ENCODE results near the gene APAF1. TPM values are rescaled to one million over a fixed set of nuclear protein-coding genes. Genes with fewer than 3 reads are reported as not detected.

APAF1 gene
- total and polyA plus RNA-seq, 2 of the 13 experiments (the other 11 are each of a cell fraction or from before 2014, with no cell fraction given): 6.0 to 13.0 TPM

DNA sequence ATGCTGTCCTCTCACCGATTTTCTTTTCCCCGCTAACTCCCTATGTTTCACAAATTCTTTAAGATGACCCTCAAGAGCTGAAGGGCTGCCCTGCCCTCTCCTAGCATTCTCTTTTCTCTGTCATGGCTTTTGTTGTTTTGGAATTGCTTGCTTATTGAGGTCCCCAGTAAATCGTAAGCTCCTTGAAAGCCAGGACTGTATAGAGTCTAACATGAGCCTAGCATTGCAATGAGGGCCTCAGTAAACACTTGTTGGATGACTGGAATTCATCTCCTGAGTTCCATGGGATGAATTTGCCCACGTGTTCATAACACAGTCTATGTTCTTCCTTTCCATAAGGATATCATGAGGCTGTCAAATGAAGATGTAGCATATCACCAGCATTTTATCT is 92.2 kb downstream of the APAF1 start (continued):
- no peak for TF ChIP-seq FIP1L1 (IDR thresholded peaks at IDR 0.05; ENCODE audit: borderline replicate concordance, insufficient read depth, low read depth, low read length)
- TF ChIP-seq ZNF749 (CRISPR knock-in tag; IDR thresholded peaks at IDR 0.05; ENCODE audit: borderline replicate concordance): no peak
- TF ChIP-seq MED8 (CRISPR knock-in tag; IDR thresholded peaks at IDR 0.05; ENCODE audit: insufficient replicate concordance): no peak
- no peak for TF ChIP-seq EED (CRISPR knock-in tag; IDR thresholded peaks at IDR 0.05)
- TF ChIP-seq KDM6A (CRISPR knock-in tag; IDR thresholded peaks at IDR 0.05; ENCODE audit: low read depth): no peak
- TF ChIP-seq, protein P1, sequence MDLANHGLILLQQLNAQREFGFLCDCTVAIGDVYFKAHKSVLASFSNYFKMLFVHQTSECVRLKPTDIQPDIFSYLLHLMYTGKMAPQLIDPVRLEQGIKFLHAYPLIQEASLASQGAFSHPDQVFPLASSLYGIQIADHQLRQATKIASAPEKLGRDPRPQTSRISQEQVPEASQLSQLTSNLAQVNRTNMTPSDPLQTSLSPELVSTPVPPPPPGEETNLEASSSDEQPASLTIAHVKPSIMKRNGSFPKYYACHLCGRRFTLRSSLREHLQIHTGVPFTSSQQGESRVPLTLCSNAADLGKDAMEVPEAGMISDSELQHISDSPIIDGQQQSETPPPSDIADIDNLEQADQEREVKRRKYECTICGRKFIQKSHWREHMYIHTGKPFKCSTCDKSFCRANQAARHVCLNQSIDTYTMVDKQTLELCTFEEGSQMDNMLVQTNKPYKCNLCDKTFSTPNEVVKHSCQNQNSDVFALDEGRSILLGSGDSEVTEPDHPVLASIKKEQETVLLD (CRISPR knock-in tag; IDR thresholded peaks at IDR 0.05; ENCODE audit: low read depth): no peak
- no peak for TF ChIP-seq SRSF4 (IDR thresholded peaks at IDR 0.05; ENCODE audit: low read depth, low read length, poor library complexity, severe bottlenecking)
- TF ChIP-seq MIXL1 (CRISPR knock-in tag; IDR thresholded peaks at IDR 0.05): no peak
- TF ChIP-seq, protein P2, sequence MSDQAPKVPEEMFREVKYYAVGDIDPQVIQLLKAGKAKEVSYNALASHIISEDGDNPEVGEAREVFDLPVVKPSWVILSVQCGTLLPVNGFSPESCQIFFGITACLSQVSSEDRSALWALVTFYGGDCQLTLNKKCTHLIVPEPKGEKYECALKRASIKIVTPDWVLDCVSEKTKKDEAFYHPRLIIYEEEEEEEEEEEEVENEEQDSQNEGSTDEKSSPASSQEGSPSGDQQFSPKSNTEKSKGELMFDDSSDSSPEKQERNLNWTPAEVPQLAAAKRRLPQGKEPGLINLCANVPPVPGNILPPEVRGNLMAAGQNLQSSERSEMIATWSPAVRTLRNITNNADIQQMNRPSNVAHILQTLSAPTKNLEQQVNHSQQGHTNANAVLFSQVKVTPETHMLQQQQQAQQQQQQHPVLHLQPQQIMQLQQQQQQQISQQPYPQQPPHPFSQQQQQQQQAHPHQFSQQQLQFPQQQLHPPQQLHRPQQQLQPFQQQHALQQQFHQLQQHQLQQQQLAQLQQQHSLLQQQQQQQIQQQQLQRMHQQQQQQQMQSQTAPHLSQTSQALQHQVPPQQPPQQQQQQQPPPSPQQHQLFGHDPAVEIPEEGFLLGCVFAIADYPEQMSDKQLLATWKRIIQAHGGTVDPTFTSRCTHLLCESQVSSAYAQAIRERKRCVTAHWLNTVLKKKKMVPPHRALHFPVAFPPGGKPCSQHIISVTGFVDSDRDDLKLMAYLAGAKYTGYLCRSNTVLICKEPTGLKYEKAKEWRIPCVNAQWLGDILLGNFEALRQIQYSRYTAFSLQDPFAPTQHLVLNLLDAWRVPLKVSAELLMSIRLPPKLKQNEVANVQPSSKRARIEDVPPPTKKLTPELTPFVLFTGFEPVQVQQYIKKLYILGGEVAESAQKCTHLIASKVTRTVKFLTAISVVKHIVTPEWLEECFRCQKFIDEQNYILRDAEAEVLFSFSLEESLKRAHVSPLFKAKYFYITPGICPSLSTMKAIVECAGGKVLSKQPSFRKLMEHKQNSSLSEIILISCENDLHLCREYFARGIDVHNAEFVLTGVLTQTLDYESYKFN (CRISPR knock-in tag; conservative IDR thresholded peaks at IDR 0.05): peak; percentile 48; the same call in 1 of the 2 replicates
- TF ChIP-seq TBL1XR1 (IDR thresholded peaks at IDR 0.05; ENCODE audit: borderline replicate concordance, low read length, partially characterized antibody): no peak
- no peak for TF ChIP-seq ZMYM3 (CRISPR knock-in tag; IDR thresholded peaks at IDR 0.05)
- TF ChIP-seq ASH2L (IDR thresholded peaks at IDR 0.05; ENCODE audit: insufficient read length, low read depth, low read length): peak; percentile 50
- no peak for TF ChIP-seq DNMT3B (CRISPR knock-in tag; conservative IDR thresholded peaks at IDR 0.05)
- TF ChIP-seq, protein P3, sequence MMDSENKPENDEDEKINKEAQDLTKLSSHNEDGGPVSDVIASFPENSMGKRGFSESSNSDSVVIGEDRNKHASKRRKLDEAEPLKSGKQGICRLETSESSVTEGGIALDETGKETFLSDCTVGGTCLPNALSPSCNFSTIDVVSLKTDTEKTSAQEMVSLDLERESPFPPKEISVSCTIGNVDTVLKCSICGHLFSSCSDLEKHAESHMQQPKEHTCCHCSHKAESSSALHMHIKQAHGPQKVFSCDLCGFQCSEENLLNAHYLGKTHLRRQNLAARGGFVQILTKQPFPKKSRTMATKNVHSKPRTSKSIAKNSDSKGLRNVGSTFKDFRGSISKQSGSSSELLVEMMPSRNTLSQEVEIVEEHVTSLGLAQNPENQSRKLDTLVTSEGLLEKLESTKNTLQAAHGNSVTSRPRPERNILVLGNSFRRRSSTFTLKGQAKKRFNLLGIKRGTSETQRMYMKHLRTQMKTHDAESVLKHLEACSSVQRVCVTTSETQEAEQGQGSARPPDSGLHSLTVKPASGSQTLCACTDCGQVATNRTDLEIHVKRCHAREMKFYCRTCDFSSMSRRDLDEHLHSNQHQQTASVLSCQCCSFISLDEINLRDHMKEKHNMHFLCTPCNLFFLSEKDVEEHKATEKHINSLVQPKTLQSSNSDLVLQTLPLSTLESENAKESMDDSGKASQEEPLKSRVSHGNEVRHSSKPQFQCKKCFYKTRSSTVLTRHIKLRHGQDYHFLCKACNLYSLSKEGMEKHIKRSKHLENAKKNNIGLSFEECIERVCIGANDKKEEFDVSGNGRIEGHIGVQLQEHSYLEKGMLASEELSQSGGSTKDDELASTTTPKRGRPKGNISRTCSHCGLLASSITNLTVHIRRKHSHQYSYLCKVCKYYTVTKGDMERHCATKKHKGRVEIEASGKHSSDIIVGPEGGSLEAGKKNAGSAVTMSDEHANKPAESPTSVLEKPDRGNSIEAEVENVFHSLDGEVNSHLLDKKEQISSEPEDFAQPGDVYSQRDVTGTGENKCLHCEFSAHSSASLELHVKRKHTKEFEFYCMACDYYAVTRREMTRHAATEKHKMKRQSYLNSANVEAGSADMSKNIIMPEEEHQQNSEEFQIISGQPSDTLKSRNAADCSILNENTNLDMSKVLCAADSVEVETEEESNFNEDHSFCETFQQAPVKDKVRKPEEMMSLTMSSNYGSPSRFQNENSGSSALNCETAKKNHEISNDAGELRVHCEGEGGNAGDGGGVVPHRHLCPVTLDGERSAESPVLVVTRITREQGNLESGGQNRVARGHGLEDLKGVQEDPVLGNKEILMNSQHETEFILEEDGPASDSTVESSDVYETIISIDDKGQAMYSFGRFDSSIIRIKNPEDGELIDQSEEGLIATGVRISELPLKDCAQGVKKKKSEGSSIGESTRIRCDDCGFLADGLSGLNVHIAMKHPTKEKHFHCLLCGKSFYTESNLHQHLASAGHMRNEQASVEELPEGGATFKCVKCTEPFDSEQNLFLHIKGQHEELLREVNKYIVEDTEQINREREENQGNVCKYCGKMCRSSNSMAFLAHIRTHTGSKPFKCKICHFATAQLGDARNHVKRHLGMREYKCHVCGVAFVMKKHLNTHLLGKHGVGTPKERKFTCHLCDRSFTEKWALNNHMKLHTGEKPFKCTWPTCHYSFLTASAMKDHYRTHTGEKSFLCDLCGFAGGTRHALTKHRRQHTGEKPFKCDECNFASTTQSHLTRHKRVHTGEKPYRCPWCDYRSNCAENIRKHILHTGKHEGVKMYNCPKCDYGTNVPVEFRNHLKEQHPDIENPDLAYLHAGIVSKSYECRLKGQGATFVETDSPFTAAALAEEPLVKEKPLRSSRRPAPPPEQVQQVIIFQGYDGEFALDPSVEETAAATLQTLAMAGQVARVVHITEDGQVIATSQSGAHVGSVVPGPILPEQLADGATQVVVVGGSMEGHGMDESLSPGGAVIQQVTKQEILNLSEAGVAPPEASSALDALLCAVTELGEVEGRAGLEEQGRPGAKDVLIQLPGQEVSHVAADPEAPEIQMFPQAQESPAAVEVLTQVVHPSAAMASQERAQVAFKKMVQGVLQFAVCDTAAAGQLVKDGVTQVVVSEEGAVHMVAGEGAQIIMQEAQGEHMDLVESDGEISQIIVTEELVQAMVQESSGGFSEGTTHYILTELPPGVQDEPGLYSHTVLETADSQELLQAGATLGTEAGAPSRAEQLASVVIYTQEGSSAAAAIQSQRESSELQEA (CRISPR knock-in tag; IDR thresholded peaks at IDR 0.05; ENCODE audit: not compliant biosample characterization): no peak
- TF ChIP-seq ZNF10 (CRISPR knock-in tag; IDR thresholded peaks at IDR 0.05; ENCODE audit: borderline replicate concordance, low read depth): no peak
- TF ChIP-seq KLF15 (CRISPR knock-in tag; IDR thresholded peaks at IDR 0.05; ENCODE audit: borderline replicate concordance): no peak
- TF ChIP-seq ZNF598 (CRISPR knock-in tag; IDR thresholded peaks at IDR 0.05; ENCODE audit: borderline replicate concordance): no peak
